Tibial artery (tissue), 4 donors: ENCODE measurements around the gene CTNNA3.

Experiments used
- DNase-seq, 2 donors: peaks; one replicate each; pipeline ENCODE4 v3.0.0-alpha.2; 2019
- H3K27ac ChIP-seq, 2 donors: fragments of 200-600 bp; sonication (generic) in 1 of 2; 1 replicate in 1 of 2; 2 replicates in 1 of 2; pipeline ENCODE4 v1.5.1; 2018 to 2019; ENCODE audit warnings: mild to moderate bottlenecking in 1 of 2
- H3K27me3 ChIP-seq, 2 donors: fragments of 200-600 bp; sonication (generic) in 1 of 2; one replicate each; pipeline versions ENCODE4 v1.5.1 to v1.6.0; 2016 to 2019
- H3K36me3 ChIP-seq, 3 donors: fragments of 200-600 bp; sonication (generic) in 2 of 3; one replicate each; pipeline ENCODE4 v1.5.1; 2016 to 2019; ENCODE audit warnings: mild to moderate bottlenecking in 2 of 3
- H3K4me1 ChIP-seq, 4 donors: fragments of 200-600 bp; sonication (generic) in 2 of 4; 1 replicate in 3 of 4; 2 replicates in 1 of 4; pipeline ENCODE4 v1.5.1; 2016 to 2019
- H3K4me3 ChIP-seq, 2 donors: fragments of 200-600 bp; sonication (generic) in 1 of 2; 1 replicate in 1 of 2; 2 replicates in 1 of 2; pipeline ENCODE4 v1.5.1; 2018 to 2019; ENCODE audit warnings: mild to moderate bottlenecking in 2 of 2
- H3K9me3 ChIP-seq, 3 donors: fragments of 200-600 bp; sonication (generic) in 1 of 3; one replicate each; pipeline ENCODE4 v1.5.1; 2016 to 2019
- intact Hi-C: fragments of 100-400 bp; cut with DNase I; formaldehyde crosslinking; loops from one replicate; pipeline ENCODE4 v1.15.0; 2023; ENCODE audit warnings: low total_unique reads
- TF ChIP-seq, protein P1 (sequence below), 2 experiments: fragments of 200-600 bp in 1 of 2; fragments of 450-650 bp in 1 of 2; IDR thresholded peaks; one replicate each; pipeline ENCODE4 v1.5.1; 2017 to 2019; ENCODE audit warnings: antibody characterized with exemption in 2 of 2, mild to moderate bottlenecking in 1 of 2, moderate library complexity in 1 of 2

CTNNA3 gene

DNA sequence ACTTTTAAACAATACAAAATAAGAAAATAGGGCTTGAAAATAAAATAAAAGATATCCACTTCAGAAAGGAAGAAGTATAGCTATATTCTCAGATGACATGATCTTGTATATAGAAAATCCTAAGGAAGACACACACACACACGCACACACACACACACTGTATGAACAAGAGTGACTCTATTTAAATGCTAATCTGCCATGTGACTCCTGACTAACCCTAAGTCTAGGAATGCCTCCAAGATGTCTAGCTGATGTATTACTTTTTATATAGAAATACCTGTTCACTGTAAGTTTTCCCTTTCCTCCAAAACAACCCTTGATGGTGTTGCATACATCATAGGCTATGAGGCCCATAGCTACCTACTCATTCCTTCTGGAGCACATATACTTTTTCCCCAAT lies 943.3 kb downstream of the CTNNA3 start:
- DNase-seq: no peak
- Histone ChIP-seq H3K27ac (no peak overlapping the region), H3K4me3 (no peak overlapping the region), H3K9me3 (no peaks in the 10 kb centered on the region), H3K36me3 (no peaks in the 10 kb centered on the region), H3K27me3 (no peaks in the 10 kb centered on the region), H3K4me1 (no peaks in the 10 kb centered on the region)
- TF ChIP-seq, protein P1, sequence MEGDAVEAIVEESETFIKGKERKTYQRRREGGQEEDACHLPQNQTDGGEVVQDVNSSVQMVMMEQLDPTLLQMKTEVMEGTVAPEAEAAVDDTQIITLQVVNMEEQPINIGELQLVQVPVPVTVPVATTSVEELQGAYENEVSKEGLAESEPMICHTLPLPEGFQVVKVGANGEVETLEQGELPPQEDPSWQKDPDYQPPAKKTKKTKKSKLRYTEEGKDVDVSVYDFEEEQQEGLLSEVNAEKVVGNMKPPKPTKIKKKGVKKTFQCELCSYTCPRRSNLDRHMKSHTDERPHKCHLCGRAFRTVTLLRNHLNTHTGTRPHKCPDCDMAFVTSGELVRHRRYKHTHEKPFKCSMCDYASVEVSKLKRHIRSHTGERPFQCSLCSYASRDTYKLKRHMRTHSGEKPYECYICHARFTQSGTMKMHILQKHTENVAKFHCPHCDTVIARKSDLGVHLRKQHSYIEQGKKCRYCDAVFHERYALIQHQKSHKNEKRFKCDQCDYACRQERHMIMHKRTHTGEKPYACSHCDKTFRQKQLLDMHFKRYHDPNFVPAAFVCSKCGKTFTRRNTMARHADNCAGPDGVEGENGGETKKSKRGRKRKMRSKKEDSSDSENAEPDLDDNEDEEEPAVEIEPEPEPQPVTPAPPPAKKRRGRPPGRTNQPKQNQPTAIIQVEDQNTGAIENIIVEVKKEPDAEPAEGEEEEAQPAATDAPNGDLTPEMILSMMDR (IDR thresholded peaks at IDR 0.05): no peak
- intact Hi-C loops: no loop called here

DNA sequence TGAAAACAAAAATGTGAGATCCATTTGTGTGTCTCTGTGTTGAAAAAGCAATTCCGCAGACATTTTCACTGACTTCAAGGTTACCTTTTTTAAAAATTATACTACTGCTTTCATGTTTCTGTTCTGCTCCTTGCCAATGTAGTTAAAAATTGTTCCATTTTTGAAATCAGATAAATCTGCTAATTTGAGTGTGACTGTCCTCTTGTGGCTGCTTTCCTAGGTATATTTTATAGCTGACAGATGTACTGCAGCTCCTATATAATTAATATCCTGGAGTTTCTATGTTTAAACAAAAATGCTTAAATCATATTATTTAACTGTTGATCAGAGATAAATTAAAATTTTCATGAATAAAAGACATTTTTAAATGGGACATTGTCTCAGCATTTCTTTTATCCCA lies 947.8 kb downstream of the CTNNA3 start:
- no peak overlapping the region for H3K27ac ChIP-seq
- H3K36me3 ChIP-seq: no peaks in the 10 kb centered on the region
- no peak overlapping the region for H3K4me3 ChIP-seq
- H3K27me3 ChIP-seq: no peaks in the 10 kb centered on the region
- TF ChIP-seq, protein P1 (IDR thresholded peaks at IDR 0.05): no peak
- intact Hi-C loops: loop anchor here (5.0 kb wide), 1 partner anchor 46 kb away; no protein-coding TSS in a partner anchor
- H3K4me1 ChIP-seq: no peaks in the 10 kb centered on the region
- DNase-seq: no peak
- no peaks in the 10 kb centered on the region for H3K9me3 ChIP-seq

DNA sequence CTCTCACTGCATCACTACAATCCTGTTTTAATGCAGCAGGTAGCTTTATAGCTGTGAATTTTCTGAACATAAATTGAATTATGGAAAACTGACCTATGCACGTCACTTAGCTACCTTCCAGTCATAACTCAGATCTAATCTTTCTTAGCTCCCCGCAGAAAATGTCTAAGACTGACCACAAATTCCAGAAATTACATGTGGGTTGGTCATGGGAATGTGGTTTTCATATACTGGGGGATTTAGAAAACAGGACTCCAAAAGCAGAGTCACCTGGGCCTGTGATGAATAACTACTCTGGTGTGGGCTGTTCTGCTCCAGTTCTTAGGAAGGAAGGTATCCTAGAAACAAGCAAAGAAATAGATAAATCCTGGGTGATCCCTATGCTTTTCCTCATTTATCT lies 948.5 kb downstream of the CTNNA3 start:
- H3K27ac ChIP-seq: no peak overlapping the region
- H3K36me3 ChIP-seq: no peaks in the 10 kb centered on the region
- intact Hi-C loops: loop anchor here (5.0 kb wide), 1 partner anchor 45 kb away; no protein-coding TSS in a partner anchor
- H3K4me3 ChIP-seq: no peak overlapping the region
- H3K4me1 ChIP-seq: no peaks in the 10 kb centered on the region
- no peaks in the 10 kb centered on the region for H3K9me3 ChIP-seq
- TF ChIP-seq, protein P1 (IDR thresholded peaks at IDR 0.05): no peak
- DNase-seq: no peak
- no peaks in the 10 kb centered on the region for H3K27me3 ChIP-seq

DNA sequence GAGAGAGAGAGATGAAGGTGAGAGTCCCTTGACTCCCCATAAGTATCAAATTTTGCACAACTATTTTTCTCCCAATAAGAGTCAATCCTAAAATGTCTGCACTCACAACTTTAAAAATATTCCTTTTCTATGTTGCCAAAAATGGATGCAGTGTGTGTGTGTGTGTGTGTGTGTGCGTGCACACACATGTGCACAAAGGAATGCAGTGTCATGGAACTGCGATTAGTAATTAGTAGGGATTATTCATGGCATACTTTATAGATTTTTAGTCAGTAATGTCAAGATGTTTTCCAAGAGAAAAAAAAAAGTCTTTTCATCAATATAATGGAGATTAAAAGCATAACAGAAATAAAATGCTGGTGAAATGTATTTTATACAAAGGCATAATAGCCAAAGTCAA lies 949.3 kb downstream of the CTNNA3 start:
- Histone ChIP-seq H3K9me3 (no peaks in the 10 kb centered on the region), H3K36me3 (no peaks in the 10 kb centered on the region), H3K4me1 (no peaks in the 10 kb centered on the region), H3K4me3 (no peak overlapping the region), H3K27ac (no peak overlapping the region), H3K27me3 (no peaks in the 10 kb centered on the region)
- intact Hi-C loops: loop anchor here (5.0 kb wide), 1 partner anchor 44 kb away; no protein-coding TSS in a partner anchor
- no peak for DNase-seq
- TF ChIP-seq, protein P1 (IDR thresholded peaks at IDR 0.05): no peak

DNA sequence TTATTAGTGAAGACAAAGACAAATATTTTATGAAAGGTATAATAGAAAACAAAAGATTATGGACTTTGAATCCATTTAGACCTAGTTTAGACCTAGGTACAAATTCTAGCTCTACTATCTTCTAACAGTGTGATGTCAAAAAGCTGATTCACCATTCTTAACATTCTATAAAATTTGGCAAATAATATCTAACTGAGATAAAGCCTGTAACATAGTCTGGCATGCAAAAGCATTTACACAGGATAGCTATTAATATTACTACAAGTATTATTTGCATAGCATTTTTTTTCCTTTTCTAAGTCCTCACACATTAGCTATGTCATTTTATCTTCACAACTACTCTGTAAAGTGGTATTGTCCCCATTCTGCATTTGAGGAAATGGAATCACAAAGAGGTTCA lies 949.7 kb downstream of the CTNNA3 start:
- no peak overlapping the region for H3K4me3 ChIP-seq
- no peak for DNase-seq
- H3K4me1 ChIP-seq: no peaks in the 10 kb centered on the region
- no peaks in the 10 kb centered on the region for H3K36me3 ChIP-seq
- H3K27ac ChIP-seq: no peak overlapping the region
- H3K9me3 ChIP-seq: no peaks in the 10 kb centered on the region
- TF ChIP-seq, protein P1 (IDR thresholded peaks at IDR 0.05): no peak
- intact Hi-C loops: loop anchor here (5.0 kb wide), 1 partner anchor 44 kb away; no protein-coding TSS in a partner anchor
- no peaks in the 10 kb centered on the region for H3K27me3 ChIP-seq

DNA sequence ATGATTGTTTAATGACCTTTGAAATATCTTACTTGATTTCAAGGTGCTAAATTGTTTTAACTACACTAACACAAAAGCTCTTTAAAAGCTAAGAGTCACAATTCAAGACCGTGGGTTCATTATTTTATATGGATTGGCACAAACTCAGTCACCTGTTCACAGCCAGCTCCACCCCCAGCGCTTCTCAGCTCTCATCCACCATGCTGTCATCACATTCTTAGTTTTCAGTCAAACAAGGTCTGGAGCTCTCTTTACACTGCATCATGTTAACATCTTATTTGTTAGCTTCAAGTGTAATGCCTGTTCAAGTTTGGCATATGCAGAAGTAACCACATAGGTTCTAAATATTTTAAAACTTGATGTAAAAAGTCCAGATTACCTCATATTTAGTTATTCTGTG lies 951.1 kb downstream of the CTNNA3 start:
- Histone ChIP-seq H3K9me3 (no peaks in the 10 kb centered on the region), H3K4me1 (no peaks in the 10 kb centered on the region), H3K4me3 (no peak overlapping the region), H3K27me3 (no peaks in the 10 kb centered on the region), H3K36me3 (no peaks in the 10 kb centered on the region), H3K27ac (no peak overlapping the region)
- DNase-seq: no peak
- TF ChIP-seq, protein P1 (IDR thresholded peaks at IDR 0.05): no peak
- intact Hi-C loops: loop anchor here (5.0 kb wide), 1 partner anchor 43 kb away; no protein-coding TSS in a partner anchor
